ENCODE results near the gene SREBF2. TPM values are rescaled to one million over a fixed set of nuclear protein-coding genes. Genes with fewer than 3 reads are reported as not detected.

SREBF2 gene
- total RNA-seq, 2 experiments from 2014 or later, result 101 to 105 TPM

- H3K36me3 Mint-ChIP-seq (ENCODE audit: low read depth), result peaks cover 49% of the 10 kb centered on the region
- no peaks in the 10 kb centered on the region for H3K27me3 Mint-ChIP-seq
- H3K27ac Mint-ChIP-seq, result peak overlapping the region; percentile 84
- H3K4me3 Mint-ChIP-seq, result peak overlapping the region; percentile 18
- H3K4me1 Mint-ChIP-seq, result peaks cover 85% of the 10 kb centered on the region
- ChIA-PET CTCF (interaction anchor here (0.6 to 3.0 kb wide), 15 partner anchors 10 to 374 kb away, joined by 3 to 15 read pairs (median 5); partner anchors contain the start of gene SREBF2), POLR2A (interaction anchor here (0.6 to 3.2 kb wide), 14 partner anchors 10 to 771 kb away, joined by 3 to 24 read pairs (median 5); partner anchors contain the start of gene SREBF2)
- no peaks in the 10 kb centered on the region for H3K9me3 Mint-ChIP-seq (ENCODE audit: low read depth)
- DNase-seq (peak; percentile 45), ATAC-seq (peak; percentile 94)
- intact Hi-C loops (cut with DNase I, micrococcal nuclease), result loop anchor here (1.0 kb wide), 6 partner anchors 9 to 97 kb away; partner anchors contain the start of gene SREBF2 (in 1 of the 2)
These were observed 10.4 kb downstream of the SREBF2 start for GRCh38 chr22:41842996-41843970.

- no peak overlapping the region for H3K4me3 Mint-ChIP-seq
- POLR2A ChIA-PET, result interaction anchor here (0.7 to 3.2 kb wide), 4 partner anchors 12 to 66 kb away, joined by 3 to 24 read pairs (median 8); partner anchors contain the start of gene SREBF2
- CTCF ChIA-PET, result interaction anchor here (0.6 to 2.3 kb wide), 6 partner anchors 12 to 373 kb away, joined by 3 to 13 read pairs (median 6); no protein-coding TSS in a partner anchor
- H3K4me1 Mint-ChIP-seq, result peaks cover 85% of the 10 kb centered on the region
- peak overlapping the region; percentile 81 for H3K27ac Mint-ChIP-seq
- ATAC-seq (no peak), DNase-seq (no peak)
- intact Hi-C loops (cut with DNase I, micrococcal nuclease), result no loop called here
- no peaks in the 10 kb centered on the region for H3K27me3 Mint-ChIP-seq
- no peaks in the 10 kb centered on the region for H3K9me3 Mint-ChIP-seq (ENCODE audit: low read depth)
- H3K36me3 Mint-ChIP-seq (ENCODE audit: low read depth), result peaks cover 46% of the 10 kb centered on the region
These were observed 11.1 kb downstream of the SREBF2 start for GRCh38 chr22:41844036-41844435.

GRCh38 chr22:41844513-41844912, 11.6 kb downstream of the SREBF2 start:
- peaks cover 46% of the 10 kb centered on the region for H3K36me3 Mint-ChIP-seq (ENCODE audit: low read depth)
- no peak overlapping the region for H3K4me3 Mint-ChIP-seq
- H3K27ac Mint-ChIP-seq, result peak overlapping the region; percentile 81
- no peaks in the 10 kb centered on the region for H3K27me3 Mint-ChIP-seq
- H3K9me3 Mint-ChIP-seq (ENCODE audit: low read depth), result no peaks in the 10 kb centered on the region
- H3K4me1 Mint-ChIP-seq, result peaks cover 84% of the 10 kb centered on the region
- intact Hi-C loops (cut with DNase I, micrococcal nuclease), result no loop called here
- ChIA-PET POLR2A (interaction anchor here (0.7 to 3.2 kb wide), 3 partner anchors 13 to 66 kb away, joined by 3 to 24 read pairs (median 3); no protein-coding TSS in a partner anchor), CTCF (interaction anchor here (1.1 to 2.3 kb wide), 4 partner anchors 13 to 147 kb away, joined by 3 to 8 read pairs (median 6); no protein-coding TSS in a partner anchor)
- ATAC-seq, result no peak
- DNase-seq, result no peak

- Mint-ChIP-seq H3K27me3 (no peaks in the 10 kb centered on the region), H3K27ac (peak overlapping the region; percentile 42), H3K36me3 (ENCODE audit: low read depth) (peaks cover 44% of the 10 kb centered on the region), H3K4me3 (no peak overlapping the region), H3K4me1 (peaks cover 85% of the 10 kb centered on the region), H3K9me3 (ENCODE audit: low read depth) (no peaks in the 10 kb centered on the region)
- DNase-seq, result no peak
- intact Hi-C loops (cut with DNase I, micrococcal nuclease), result no loop called here
- ATAC-seq, result no peak
- POLR2A ChIA-PET, result interaction anchor here (0.8 to 1.3 kb wide), 2 partner anchors 12 to 17 kb away, joined by 3 read pairs; no protein-coding TSS in a partner anchor
- CTCF ChIA-PET, result interaction anchor here (0.6 to 2.3 kb wide), 6 partner anchors 10 to 1878 kb away, joined by 3 to 8 read pairs (median 3); no protein-coding TSS in a partner anchor
These were observed 12.7 kb downstream of the SREBF2 start for GRCh38 chr22:41845380-41846267.

GRCh38 chr22:41846268-41846987, 13.5 kb downstream of the SREBF2 start:
- peaks cover 39% of the 10 kb centered on the region for H3K36me3 Mint-ChIP-seq (ENCODE audit: low read depth)
- peak overlapping the region; percentile 0 for H3K27ac Mint-ChIP-seq
- ChIA-PET POLR2A (interaction anchor here (0.8 kb wide), 2 partner anchors 11 to 17 kb away, joined by 3 read pairs; no protein-coding TSS in a partner anchor), CTCF (interaction anchor here (0.6 to 1.7 kb wide), 6 partner anchors 9 to 1879 kb away, joined by 3 to 6 read pairs (median 3); partner anchors contain the start of gene SMDT1)
- intact Hi-C loops (cut with DNase I, micrococcal nuclease), result no loop called here
- no peak overlapping the region for H3K4me3 Mint-ChIP-seq
- no peaks in the 10 kb centered on the region for H3K27me3 Mint-ChIP-seq
- DNase-seq (no peak), ATAC-seq (no peak)
- peaks cover 80% of the 10 kb centered on the region for H3K4me1 Mint-ChIP-seq
- H3K9me3 Mint-ChIP-seq (ENCODE audit: low read depth), result no peaks in the 10 kb centered on the region

- ATAC-seq, result no peak
- Mint-ChIP-seq H3K27ac (no peak overlapping the region), H3K4me1 (peaks cover 75% of the 10 kb centered on the region), H3K27me3 (no peaks in the 10 kb centered on the region), H3K36me3 (ENCODE audit: low read depth) (peaks cover 39% of the 10 kb centered on the region), H3K9me3 (ENCODE audit: low read depth) (no peaks in the 10 kb centered on the region), H3K4me3 (no peak overlapping the region)
- DNase-seq, result no peak
- intact Hi-C loops (cut with DNase I, micrococcal nuclease), result no loop called here
- POLR2A ChIA-PET, result no interaction called here
- CTCF ChIA-PET, result interaction anchor here (0.7 to 1.7 kb wide), 4 partner anchors 9 to 150 kb away, joined by 3 to 6 read pairs (median 4); no protein-coding TSS in a partner anchor
These were observed 14.4 kb downstream of the SREBF2 start for GRCh38 chr22:41847300-41847699.

- ATAC-seq (no peak), DNase-seq (no peak)
- ChIA-PET CTCF (interaction anchor here (1.1 kb wide), 1 partner anchor 9 kb away, joined by 3 read pairs; no protein-coding TSS in a partner anchor), POLR2A (no interaction called here)
- Mint-ChIP-seq H3K27me3 (no peaks in the 10 kb centered on the region), H3K4me3 (no peak overlapping the region), H3K27ac (no peak overlapping the region), H3K36me3 (ENCODE audit: low read depth) (peaks cover 41% of the 10 kb centered on the region), H3K4me1 (peaks cover 72% of the 10 kb centered on the region), H3K9me3 (ENCODE audit: low read depth) (no peaks in the 10 kb centered on the region)
- intact Hi-C loops (cut with DNase I, micrococcal nuclease), result no loop called here
These were observed 15.6 kb downstream of the SREBF2 start for GRCh38 chr22:41848468-41848867.

- H3K9me3 Mint-ChIP-seq (ENCODE audit: low read depth), result no peaks in the 10 kb centered on the region
- H3K27ac Mint-ChIP-seq, result peak overlapping the region; percentile 91
- H3K36me3 Mint-ChIP-seq (ENCODE audit: low read depth), result peaks cover 34% of the 10 kb centered on the region
- ATAC-seq (no peak), DNase-seq (no peak)
- ChIA-PET CTCF (interaction anchor here (0.6 to 3.6 kb wide), 10 partner anchors 9 to 159 kb away, joined by 3 to 18 read pairs (median 12); partner anchors contain the start of gene SREBF2), POLR2A (interaction anchor here (0.6 to 1.8 kb wide), 5 partner anchors 10 to 22 kb away, joined by 3 to 13 read pairs (median 5); no protein-coding TSS in a partner anchor)
- H3K4me1 Mint-ChIP-seq, result peaks cover 73% of the 10 kb centered on the region
- no peak overlapping the region for H3K4me3 Mint-ChIP-seq
- no peaks in the 10 kb centered on the region for H3K27me3 Mint-ChIP-seq
- intact Hi-C loops (cut with DNase I, micrococcal nuclease), result loop anchor here (2.0 to 5.0 kb wide), 3 partner anchors 16 to 159 kb away; partner anchors contain the start of gene MEI1 (in 1 of the 2)
These were observed 23.6 kb downstream of the SREBF2 start for GRCh38 chr22:41856469-41856868.

- POLR2A ChIA-PET, result interaction anchor here (0.6 to 1.8 kb wide), 10 partner anchors 11 to 758 kb away, joined by 3 to 13 read pairs (median 4); partner anchors contain the start of gene SREBF2
- intact Hi-C loops (cut with DNase I, micrococcal nuclease), result loop anchor here (1.0 to 5.0 kb wide), 7 partner anchors 14 to 160 kb away; partner anchors contain the start of genes CCDC134 (in 1 of the 2), MEI1 (in 1 of the 2) and SREBF2 (in 1 of the 2)
- CTCF ChIA-PET, result interaction anchor here (0.6 to 4.0 kb wide), 21 partner anchors 8 to 160 kb away, joined by 3 to 20 read pairs (median 4); partner anchors contain the start of genes CENPM and SREBF2
- Mint-ChIP-seq H3K27ac (peak overlapping the region; percentile 95), H3K36me3 (ENCODE audit: low read depth) (peaks cover 31% of the 10 kb centered on the region), H3K4me3 (no peak overlapping the region), H3K9me3 (ENCODE audit: low read depth) (no peaks in the 10 kb centered on the region), H3K4me1 (peaks cover 76% of the 10 kb centered on the region), H3K27me3 (no peaks in the 10 kb centered on the region)
- peak; percentile 71 for ATAC-seq
- DNase-seq, result peak; percentile 89
These were observed 24.4 kb downstream of the SREBF2 start for GRCh38 chr22:41857155-41857859.
